ENCODE results near the gene NBPF15.
"Not testable (repeated sequence)": the region's sequence is repeated elsewhere in the genome, so short reads cannot be mapped to it uniquely, and the experiment has no call there.

- TF ChIP-seq EP300, CTCF (IDR thresholded peaks at IDR 0.05): not testable (repeated sequence)
Measured at GRCh38 chr1:144412491-144413403, 48.7 kb downstream of the NBPF15 start.

All from ovary (tissue), 3 donors.